ENCODE data around the gene RHCG. TPM values are rescaled to one million over a fixed set of nuclear protein-coding genes. Genes with fewer than 3 reads are reported as not detected.

The RHCG gene
- polyA plus RNA-seq, 1 of the 3 experiments (the other 2 are of a cell fraction) = not detected

- Histone ChIP-seq H3K9ac (no peak overlapping the region), H3K4me1 (ENCODE audit: control insufficient read depth in 1 of 2, insufficient read depth in 2 of 2, low read depth in 1 of 2, low read length in 1 of 2) (peaks cover 0 to 43% of the 10 kb centered on the region in 2 experiments; a peak in 1 of 4 replicates), H3K27me3 (ENCODE audit: insufficient read depth) (no peaks in the 10 kb centered on the region), H3K79me2 (ENCODE audit: insufficient read depth) (no peaks in the 10 kb centered on the region), H3F3A (replicated peaks; ENCODE audit: insufficient read depth) (no peaks in the 10 kb centered on the region), H4K20me1 (ENCODE audit: insufficient read depth) (no peaks in the 10 kb centered on the region), H3K9me2 (no peaks in the 10 kb centered on the region), H3K9me3 (no peaks in the 10 kb centered on the region), H3K27ac (ENCODE audit: low read depth in 2 of 2, low read length in 1 of 2) (no peak overlapping the region), H3K36me3 (replicated peaks in 1 of 2; ENCODE audit: control insufficient read depth in 1 of 2, insufficient read depth in 2 of 2, low read length in 1 of 2) (no peaks in the 10 kb centered on the region), H3K4me2 (no peak overlapping the region), H2AFZ (ENCODE audit: low read depth) (no peak overlapping the region), H3K4me3 (ENCODE audit: low read depth in 2 of 2, low read length in 1 of 2) (peak overlapping the region in 1 of 2 experiments; percentile 17; a peak in 1 of 4 replicates)
- POLR2A ChIA-PET = interaction anchor here (1.4 to 1.6 kb wide), 2 partner anchors 14 to 107 kb away, joined by 3 read pairs; no protein-coding TSS in a partner anchor
- CTCF ChIA-PET = interaction anchor here (0.6 to 18.5 kb wide), 51 partner anchors 8 to 449 kb away, joined by 3 to 446 read pairs (median 5); no protein-coding TSS in a partner anchor
- 48% methylated on average over 8 of the region's 19 CpGs for WGBS (ENCODE audit: low lambda C conversion rate)
- DNase-seq = peak; percentile 88
- TF ChIP-seq, protein P1, sequence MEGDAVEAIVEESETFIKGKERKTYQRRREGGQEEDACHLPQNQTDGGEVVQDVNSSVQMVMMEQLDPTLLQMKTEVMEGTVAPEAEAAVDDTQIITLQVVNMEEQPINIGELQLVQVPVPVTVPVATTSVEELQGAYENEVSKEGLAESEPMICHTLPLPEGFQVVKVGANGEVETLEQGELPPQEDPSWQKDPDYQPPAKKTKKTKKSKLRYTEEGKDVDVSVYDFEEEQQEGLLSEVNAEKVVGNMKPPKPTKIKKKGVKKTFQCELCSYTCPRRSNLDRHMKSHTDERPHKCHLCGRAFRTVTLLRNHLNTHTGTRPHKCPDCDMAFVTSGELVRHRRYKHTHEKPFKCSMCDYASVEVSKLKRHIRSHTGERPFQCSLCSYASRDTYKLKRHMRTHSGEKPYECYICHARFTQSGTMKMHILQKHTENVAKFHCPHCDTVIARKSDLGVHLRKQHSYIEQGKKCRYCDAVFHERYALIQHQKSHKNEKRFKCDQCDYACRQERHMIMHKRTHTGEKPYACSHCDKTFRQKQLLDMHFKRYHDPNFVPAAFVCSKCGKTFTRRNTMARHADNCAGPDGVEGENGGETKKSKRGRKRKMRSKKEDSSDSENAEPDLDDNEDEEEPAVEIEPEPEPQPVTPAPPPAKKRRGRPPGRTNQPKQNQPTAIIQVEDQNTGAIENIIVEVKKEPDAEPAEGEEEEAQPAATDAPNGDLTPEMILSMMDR (IDR thresholded peaks at IDR 0.05) = peak; percentile 84
- peak; percentile 82 for TF ChIP-seq RAD21 (IDR thresholded peaks at IDR 0.05; ENCODE audit: low read length)
- peak; percentile 86 for TF ChIP-seq SMC3 (IDR thresholded peaks at IDR 0.05; ENCODE audit: low read depth, low read length)
- TF ChIP-seq CHD2 (IDR thresholded peaks at IDR 0.05; ENCODE audit: low read length, partially characterized antibody) = no peak
- TF ChIP-seq TAF1 (IDR thresholded peaks at IDR 0.05; ENCODE audit: borderline replicate concordance, low read depth, low read length) = no peak
Observed at GRCh38 chr15:89442671-89443307, 53.6 kb downstream of the RHCG start.

GRCh38 chr15:89442155-89442554 is 54.2 kb downstream of the RHCG start:
- ChIA-PET CTCF (interaction anchor here (0.6 to 18.5 kb wide), 42 partner anchors 8 to 449 kb away, joined by 3 to 446 read pairs (median 6); partner anchors contain the start of gene POLG), POLR2A (interaction anchor here (1.4 to 1.6 kb wide), 2 partner anchors 13 to 107 kb away, joined by 3 read pairs; no protein-coding TSS in a partner anchor)
- Histone ChIP-seq H3K4me1 (ENCODE audit: control insufficient read depth in 1 of 2, insufficient read depth in 2 of 2, low read depth in 1 of 2, low read length in 1 of 2) (peaks cover 0 to 37% of the 10 kb centered on the region in 2 experiments; a peak in 1 of 4 replicates), H3K9me3 (no peaks in the 10 kb centered on the region), H3K4me3 (ENCODE audit: low read depth in 2 of 2, low read length in 1 of 2) (no peak overlapping the region), H3K79me2 (ENCODE audit: insufficient read depth) (no peaks in the 10 kb centered on the region), H2AFZ (ENCODE audit: low read depth) (no peak overlapping the region), H3F3A (replicated peaks; ENCODE audit: insufficient read depth) (no peaks in the 10 kb centered on the region), H3K4me2 (no peak overlapping the region), H3K27ac (ENCODE audit: low read depth in 2 of 2, low read length in 1 of 2) (no peak overlapping the region), H3K9ac (no peak overlapping the region), H4K20me1 (ENCODE audit: insufficient read depth) (no peaks in the 10 kb centered on the region), H3K27me3 (ENCODE audit: insufficient read depth) (no peaks in the 10 kb centered on the region), H3K36me3 (replicated peaks in 1 of 2; ENCODE audit: control insufficient read depth in 1 of 2, insufficient read depth in 2 of 2, low read length in 1 of 2) (no peaks in the 10 kb centered on the region), H3K9me2 (no peaks in the 10 kb centered on the region)
- 75% methylated on average over 8 of the region's 10 CpGs for WGBS (ENCODE audit: low lambda C conversion rate)
- TF ChIP-seq MEF2A (IDR thresholded peaks at IDR 0.05; ENCODE audit: borderline replicate concordance, low read depth) (no peak), ELF1 (IDR thresholded peaks at IDR 0.05) (no peak), TEAD4 (IDR thresholded peaks at IDR 0.05; ENCODE audit: borderline replicate concordance, insufficient read depth) (no peak), TCF12 (IDR thresholded peaks at IDR 0.05) (no peak), SMC3 (IDR thresholded peaks at IDR 0.05; ENCODE audit: low read depth, low read length) (no peak), JUND (IDR thresholded peaks at IDR 0.05) (no peak)
- TF ChIP-seq, protein P2, sequence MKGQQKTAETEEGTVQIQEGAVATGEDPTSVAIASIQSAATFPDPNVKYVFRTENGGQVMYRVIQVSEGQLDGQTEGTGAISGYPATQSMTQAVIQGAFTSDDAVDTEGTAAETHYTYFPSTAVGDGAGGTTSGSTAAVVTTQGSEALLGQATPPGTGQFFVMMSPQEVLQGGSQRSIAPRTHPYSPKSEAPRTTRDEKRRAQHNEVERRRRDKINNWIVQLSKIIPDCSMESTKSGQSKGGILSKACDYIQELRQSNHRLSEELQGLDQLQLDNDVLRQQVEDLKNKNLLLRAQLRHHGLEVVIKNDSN (IDR thresholded peaks at IDR 0.05; ENCODE audit: borderline replicate concordance, low read depth) = no peak
- TF ChIP-seq, protein P3, sequence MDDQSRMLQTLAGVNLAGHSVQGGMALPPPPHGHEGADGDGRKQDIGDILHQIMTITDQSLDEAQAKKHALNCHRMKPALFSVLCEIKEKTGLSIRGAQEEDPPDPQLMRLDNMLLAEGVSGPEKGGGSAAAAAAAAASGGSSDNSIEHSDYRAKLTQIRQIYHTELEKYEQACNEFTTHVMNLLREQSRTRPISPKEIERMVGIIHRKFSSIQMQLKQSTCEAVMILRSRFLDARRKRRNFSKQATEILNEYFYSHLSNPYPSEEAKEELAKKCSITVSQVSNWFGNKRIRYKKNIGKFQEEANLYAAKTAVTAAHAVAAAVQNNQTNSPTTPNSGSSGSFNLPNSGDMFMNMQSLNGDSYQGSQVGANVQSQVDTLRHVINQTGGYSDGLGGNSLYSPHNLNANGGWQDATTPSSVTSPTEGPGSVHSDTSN (IDR thresholded peaks at IDR 0.05) = no peak
- DNase-seq = no peak

Data from SK-N-SH (cell line).